Fibroblast of skin of right quadriceps (primary cell): ENCODE data around the gene RPS6KA5.
A peak's percentile ranks its signal among the peaks of the same experiment; 100 is the strongest.
"Not testable (repeated sequence)": the region's sequence is repeated elsewhere in the genome, so short reads cannot be mapped to it uniquely, and the experiment has no call there.

ENCODE experiments used
- DNase-seq: peaks from one replicate; pipeline ENCODE4 v3.0.0-alpha.2; 2013

RPS6KA5 gene

GRCh38 chr14:91063119-91063518 is 2.7 kb upstream of the RPS6KA5 start:
- DNase-seq: no peak

GRCh38 chr14:91062600-91062999 is 2.2 kb upstream of the RPS6KA5 start:
- no peak for DNase-seq

- no peak for DNase-seq
Measured at GRCh38 chr14:91061056-91061887, 831 bp upstream of the RPS6KA5 start.

- no peak for DNase-seq
Measured at GRCh38 chr14:91059576-91060350, 678 bp downstream of the RPS6KA5 start.

GRCh38 chr14:91058042-91058581 is 2.3 kb downstream of the RPS6KA5 start:
- DNase-seq: no peak

- no peak for DNase-seq
Measured at GRCh38 chr14:91056361-91056760, 4.1 kb downstream of the RPS6KA5 start.

GRCh38 chr14:91055016-91055415 is 5.4 kb downstream of the RPS6KA5 start:
- DNase-seq: no peak

GRCh38 chr14:91048676-91049075 is 11.8 kb downstream of the RPS6KA5 start:
- DNase-seq: no peak

- no peak for DNase-seq
Measured at GRCh38 chr14:91048265-91048664, 12.2 kb downstream of the RPS6KA5 start.

- no peak for DNase-seq
Measured at GRCh38 chr14:91047174-91047753, 13.2 kb downstream of the RPS6KA5 start.

- DNase-seq: no peak
Measured at GRCh38 chr14:91046488-91047072, 13.9 kb downstream of the RPS6KA5 start.

- no peak for DNase-seq
Measured at GRCh38 chr14:91041450-91041849, 19.0 kb downstream of the RPS6KA5 start.

GRCh38 chr14:91040545-91040944 is 19.9 kb downstream of the RPS6KA5 start:
- no peak for DNase-seq

- DNase-seq: no peak
Measured at GRCh38 chr14:91038439-91038838, 22.0 kb downstream of the RPS6KA5 start.

- no peak for DNase-seq
Measured at GRCh38 chr14:91036741-91037469, 23.5 kb downstream of the RPS6KA5 start.

GRCh38 chr14:91035855-91036254 is 24.6 kb downstream of the RPS6KA5 start:
- no peak for DNase-seq

- DNase-seq: not testable (repeated sequence)
Measured at GRCh38 chr14:91034379-91034778, 26.1 kb downstream of the RPS6KA5 start.

- no peak for DNase-seq
Measured at GRCh38 chr14:91032248-91032647, 28.2 kb downstream of the RPS6KA5 start.

GRCh38 chr14:91031666-91032065 is 28.8 kb downstream of the RPS6KA5 start:
- DNase-seq: no peak

GRCh38 chr14:91029456-91030217 is 30.8 kb downstream of the RPS6KA5 start:
- no peak for DNase-seq

- DNase-seq: no peak
Measured at GRCh38 chr14:91027561-91027960, 32.9 kb downstream of the RPS6KA5 start.

GRCh38 chr14:91022622-91023028 is 37.8 kb downstream of the RPS6KA5 start:
- DNase-seq: peak; percentile 3
